GM18502 (cell line): ENCODE measurements around the gene OTUD4.
"Not testable (repeated sequence)": the region's sequence is repeated elsewhere in the genome, so short reads cannot be mapped to it uniquely, and the experiment has no call there.

Experiments
- ATAC-seq: cut with Tn5 transposase; IDR thresholded peaks from one replicate; pipeline ENCODE4 v1.9.1; 2021; ENCODE audit warnings: mild to moderate bottlenecking; ENCODE audit not compliant: unreplicated experiment, poor library complexity

The OTUD4 gene

GRCh38 chr4:145181091-145181501 lies 707 bp upstream of the OTUD4 start:
- no peak for ATAC-seq

GRCh38 chr4:145179861-145180297 lies 510 bp downstream of the OTUD4 start:
- ATAC-seq: peak; percentile 26

- ATAC-seq: peak; percentile 46
Measured at GRCh38 chr4:145179281-145179860, 1.0 kb downstream of the OTUD4 start.

GRCh38 chr4:145178740-145179280 lies 1.6 kb downstream of the OTUD4 start:
- no peak for ATAC-seq

- no peak for ATAC-seq
Measured at GRCh38 chr4:145177906-145178538, 2.4 kb downstream of the OTUD4 start.

- ATAC-seq: no peak
Measured at GRCh38 chr4:145177511-145177905, 2.9 kb downstream of the OTUD4 start.

GRCh38 chr4:145176641-145177432 lies 3.6 kb downstream of the OTUD4 start:
- ATAC-seq: no peak

GRCh38 chr4:145171911-145172310 lies 8.5 kb downstream of the OTUD4 start:
- no peak for ATAC-seq

- ATAC-seq: no peak
Measured at GRCh38 chr4:145170223-145170622, 10.2 kb downstream of the OTUD4 start.

GRCh38 chr4:145168581-145169187 lies 11.7 kb downstream of the OTUD4 start:
- no peak for ATAC-seq

- ATAC-seq: no peak
Measured at GRCh38 chr4:145167887-145168286, 12.5 kb downstream of the OTUD4 start.

- no peak for ATAC-seq
Measured at GRCh38 chr4:145161549-145161948, 18.8 kb downstream of the OTUD4 start.

- ATAC-seq: no peak
Measured at GRCh38 chr4:145156986-145157385, 23.4 kb downstream of the OTUD4 start.

GRCh38 chr4:145155268-145155870 lies 25.0 kb downstream of the OTUD4 start:
- ATAC-seq: no peak

GRCh38 chr4:145154573-145154972 lies 25.8 kb downstream of the OTUD4 start:
- ATAC-seq: peak; percentile 75

- ATAC-seq: peak; percentile 63
Measured at GRCh38 chr4:145153904-145154298, 26.5 kb downstream of the OTUD4 start.

GRCh38 chr4:145153181-145153903 lies 27.0 kb downstream of the OTUD4 start:
- ATAC-seq: no peak

- ATAC-seq: no peak
Measured at GRCh38 chr4:145148980-145149379, 31.4 kb downstream of the OTUD4 start.

- not testable (repeated sequence) for ATAC-seq
Measured at GRCh38 chr4:145136219-145136618, 44.2 kb downstream of the OTUD4 start.
